NCI-H2081 (cell line): ENCODE data around the gene SENP5.

Experiments used
- DNase-seq, 2 experiments: peaks; one replicate each; lab custom pipeline; 2025; lab: John Stamatoyannopoulos, UW

The SENP5 gene

GRCh38 chr3:196969134-196969659, 101.5 kb downstream of the SENP5 start:
- peak; percentile 41 for DNase-seq

- peak; percentile 70 to 72 for DNase-seq
These were observed 102.2 kb downstream of the SENP5 start for GRCh38 chr3:196969660-196970546.

DNA sequence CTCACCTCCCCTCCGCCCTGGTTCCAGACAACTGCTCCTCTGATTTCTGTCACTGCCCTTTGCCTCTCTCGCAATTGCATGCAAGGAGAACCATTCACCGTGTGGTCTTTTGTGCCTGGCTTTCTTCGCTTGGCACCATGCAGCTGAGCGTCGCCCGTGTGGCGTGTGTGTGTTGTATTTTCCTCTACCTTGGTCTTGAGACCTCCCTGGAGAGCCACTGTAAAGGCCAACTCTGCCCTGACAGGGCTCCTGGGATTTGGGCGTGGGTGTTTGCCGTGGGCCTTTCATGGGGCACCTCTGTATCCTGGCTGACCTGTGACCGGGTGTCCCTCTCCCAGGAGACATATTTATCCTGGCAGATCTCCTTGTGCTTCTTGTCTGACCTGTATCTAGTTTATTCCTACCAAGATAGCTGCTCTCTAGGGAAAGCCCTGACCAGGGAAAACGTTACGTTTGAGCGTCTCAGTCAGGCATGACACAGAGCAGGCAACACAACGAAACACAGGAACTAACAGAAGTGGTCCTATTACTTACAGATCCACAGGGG, 102.9 kb downstream of the SENP5 start:
- no peak for DNase-seq

- no peak for DNase-seq
These were observed 103.5 kb downstream of the SENP5 start for GRCh38 chr3:196971094-196971698.

GRCh38 chr3:196974661-196975060, 106.9 kb downstream of the SENP5 start:
- no peak for DNase-seq

GRCh38 chr3:196975349-196975748, 107.6 kb downstream of the SENP5 start:
- DNase-seq = no peak

DNA sequence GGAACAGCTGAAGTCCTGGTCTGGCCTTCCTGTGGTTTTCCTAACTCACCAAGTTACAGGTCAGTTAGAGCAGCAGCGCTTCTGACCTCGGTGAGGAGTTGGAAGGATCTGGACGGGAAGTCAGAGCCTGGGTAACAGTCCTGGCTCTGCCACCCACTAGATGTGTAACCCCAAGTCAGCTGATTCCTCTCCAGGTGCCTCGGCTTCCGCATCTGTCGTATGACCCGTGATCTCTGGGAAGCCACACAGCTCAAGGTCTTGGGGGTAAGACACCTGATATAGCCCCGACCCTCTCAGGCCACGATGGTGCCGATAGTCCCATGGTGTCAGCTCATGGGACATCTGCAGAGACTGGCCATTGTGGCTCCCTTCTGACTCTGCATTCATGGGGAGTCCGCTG, 109.2 kb downstream of the SENP5 start:
- no peak for DNase-seq

GRCh38 chr3:196979545-196979944, 111.8 kb downstream of the SENP5 start:
- no peak for DNase-seq

DNA sequence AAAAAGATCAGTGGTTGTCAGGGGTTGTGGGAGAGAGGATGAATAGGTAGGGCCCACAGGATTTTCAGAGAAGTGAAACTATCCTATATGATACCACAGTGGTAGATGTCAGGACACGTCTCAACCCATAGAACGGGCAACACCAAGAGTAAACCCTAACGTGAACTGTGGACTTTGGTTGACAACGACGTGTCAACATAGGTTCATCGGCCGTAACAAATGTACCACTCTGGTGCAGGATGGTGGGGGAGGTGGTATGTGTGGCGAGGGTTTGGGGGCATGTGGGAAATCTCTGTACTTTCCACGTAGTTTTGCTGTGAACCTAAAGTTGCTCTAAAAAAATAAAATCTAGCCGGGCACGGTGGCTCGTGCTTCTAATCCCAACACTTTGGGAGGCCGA, 113.9 kb downstream of the SENP5 start:
- DNase-seq = no peak

- no peak for DNase-seq
These were observed 115.5 kb downstream of the SENP5 start for GRCh38 chr3:196983186-196983585.
